Transverse colon (tissue), 3 donors: ENCODE results near the gene PFKFB1.

Experiments used
- POLR2A ChIP-seq: fragments of 450-650 bp; IDR thresholded peaks from one replicate; pipeline ENCODE4 v1.6.1; 2016; ENCODE audit warnings: antibody characterized with exemption, mild to moderate bottlenecking, moderate library complexity
- POLR2AphosphoS5 ChIP-seq, 3 donors: sonication (generic); formaldehyde crosslinking; IDR thresholded peaks; one replicate each; pipeline ENCODE4 v1.6.1; 2016; ENCODE audit warnings: antibody characterized with exemption in 3 of 3

- TF ChIP-seq POLR2AphosphoS5 (IDR thresholded peaks at IDR 0.05) (no peak), POLR2A (no peak)
These were observed 14.8 kb upstream of the PFKFB1 start for GRCh38 chrX:55008571-55009358.
